HepG2 (cell line): ENCODE results near the gene SZRD1. TPM values are rescaled to one million over a fixed set of nuclear protein-coding genes. Genes with fewer than 3 reads are reported as not detected.

ENCODE experiments used
- ATAC-seq: fragments of 200-7000 bp; cut with Tn5 transposase; 3 replicates; pipeline ENCODE4 v1.9.1; 2020; ENCODE audit warnings: mild to moderate bottlenecking, moderate library complexity
- BruUV-seq: library from RNA; stranded (reverse); fragments of 400-500 nt; replicated peaks from 2 replicates; lab custom pipeline; 2021; lab: Mats Ljungman, UMichigan
- CTCF ChIA-PET: fragments of 300-600 bp; formaldehyde crosslinking; extraction: SDS; loops from one replicate; lab custom pipeline; 2021; ENCODE audit warnings: low total read pairs, inconsistent platforms, low intra/inter-chr PET ratio; lab: Yijun Ruan, JAX
- POLR2A ChIA-PET: fragments of 350-600 bp; sonication (Branson Sonifier 250); formaldehyde crosslinking; loops from one replicate; lab custom pipeline; 2020; ENCODE audit warnings: antibody characterized with exemption, inconsistent platforms; lab: Yijun Ruan, JAX
- DNase-seq: peaks from one replicate; pipeline ENCODE4 v3.0.0-alpha.2; 2015; ENCODE audit warnings: low spot score
- FAIRE-seq: peaks from 3 replicates; lab custom pipeline; 2011; peaks lifted over from hg19 to GRCh38; lab: Jason Lieb, UNC
- H2AFZ ChIP-seq: one replicate; pipeline ENCODE4 v1.6.1; 2011; ENCODE audit warnings: low read length, inconsistent platforms
- H3K27ac ChIP-seq: fragments of 300-600 bp; 3 replicates; pipeline ENCODE4 v1.8.0; 2011; ENCODE audit warnings: mixed run types, mild to moderate bottlenecking, mixed read lengths, low read length, inconsistent platforms; ENCODE audit not compliant: insufficient read depth; ENCODE audit errors: extremely low read length
- H3K27me3 ChIP-seq, 2 experiments: fragments of 200-600 bp in 1 of 2; 2 replicates in 1 of 2; 3 replicates in 1 of 2; pipeline versions ENCODE4 v1.6.0 to v1.8.0; 2011; ENCODE audit warnings: low read length in 2 of 2, mild to moderate bottlenecking in 2 of 2, moderate library complexity in 2 of 2, inconsistent platforms in 1 of 2; ENCODE audit not compliant: insufficient read depth in 2 of 2, control insufficient read depth in 1 of 2
- H3K36me3 ChIP-seq, 2 experiments: fragments of 200-600 bp in 1 of 2; replicated peaks in 1 of 2; 2 replicates in 1 of 2; 3 replicates in 1 of 2; pipeline versions ENCODE4 v1.5.1 to v1.8.0; 2011; ENCODE audit warnings: low read length in 2 of 2, inconsistent platforms in 1 of 2; ENCODE audit not compliant: insufficient read depth in 2 of 2, control insufficient read depth in 1 of 2
- H3K4me1 ChIP-seq: 2 replicates; pipeline ENCODE4 v1.5.1; 2012; ENCODE audit warnings: low read length, inconsistent platforms; ENCODE audit not compliant: insufficient read depth
- H3K4me2 ChIP-seq: 2 replicates; pipeline ENCODE4 v1.6.0; 2011; ENCODE audit warnings: low read depth, low read length, inconsistent platforms
- H3K4me3 ChIP-seq, 3 experiments: fragments of 200-600 bp in 1 of 3; sonication (generic), shearing (Covaris generic) in 1 of 3; replicated peaks in 1 of 3; 2 replicates each; pipeline ENCODE4 v1.5.1; 2011 to 2016; ENCODE audit warnings: low read length in 3 of 3, inconsistent platforms in 2 of 3, low read depth in 2 of 3, mild to moderate bottlenecking in 2 of 3, control low read depth in 1 of 3, mixed read lengths in 1 of 3; ENCODE audit not compliant: insufficient read depth in 1 of 3
- H3K79me2 ChIP-seq: one replicate; pipeline ENCODE4 v1.6.1; 2011; ENCODE audit warnings: low read length, inconsistent platforms; ENCODE audit not compliant: insufficient read depth
- H3K9ac ChIP-seq: 2 replicates; pipeline ENCODE4 v1.6.0; 2011; ENCODE audit warnings: mild to moderate bottlenecking, low read depth, low read length, inconsistent platforms; ENCODE audit not compliant: insufficient read depth
- H3K9me3 ChIP-seq: 2 replicates; pipeline ENCODE4 v1.5.1; 2012; ENCODE audit warnings: mild to moderate bottlenecking, low read length
- H4K20me1 ChIP-seq: 2 replicates; pipeline ENCODE4 v1.6.0; 2011; ENCODE audit warnings: inconsistent platforms, mild to moderate bottlenecking, low read length, moderate library complexity; ENCODE audit not compliant: insufficient read depth
- ATF7 ChIP-seq, 2 experiments: fragments of 450-650 bp in 1 of 2; sonication (generic) in 1 of 2; formaldehyde crosslinking in 1 of 2; IDR thresholded peaks; 2 replicates each; pipeline versions ENCODE4 v1.4.0 to v1.6.1; 2016 to 2020; ENCODE audit warnings: antibody characterized with exemption in 1 of 2, mild to moderate bottlenecking in 1 of 2, missing genetic modification reagents in 1 of 2
- CREB1 ChIP-seq, 2 experiments: fragments of 450-650 bp in 1 of 2; IDR thresholded peaks; 2 replicates each; pipeline ENCODE4 v1.6.1; 2016 to 2017; ENCODE audit warnings: control low read depth in 1 of 2, mild to moderate bottlenecking in 1 of 2, missing compliant biosample characterization in 1 of 2, missing genetic modification characterization in 1 of 2
- KAT8 ChIP-seq: IDR thresholded peaks from 2 replicates; pipeline ENCODE4 v1.6.1; 2016; ENCODE audit warnings: missing genetic modification reagents, missing compliant biosample characterization
- MXD1 ChIP-seq: sonication (generic); formaldehyde crosslinking; IDR thresholded peaks from 2 replicates; pipeline ENCODE4 v1.4.0; 2020; ENCODE audit warnings: mild to moderate bottlenecking, missing genetic modification reagents
- TBP ChIP-seq: sonication (generic); formaldehyde crosslinking; IDR thresholded peaks from 2 replicates; pipeline ENCODE4 v1.5.0; 2020; ENCODE audit warnings: missing genetic modification reagents
- ZKSCAN8 ChIP-seq: IDR thresholded peaks from 2 replicates; pipeline ENCODE4 v1.6.1; 2016; ENCODE audit warnings: borderline replicate concordance, missing genetic modification reagents, missing compliant biosample characterization
- ZNF749 ChIP-seq: sonication (generic); formaldehyde crosslinking; IDR thresholded peaks from 2 replicates; pipeline ENCODE4 v1.8.0; 2022; ENCODE audit warnings: mild to moderate bottlenecking, missing genetic modification reagents, moderate library complexity, borderline replicate concordance
- WGBS: methylation state at CpG from one replicate; pipeline ENCODE4 v1.1.6; 2017; ENCODE audit warnings: low lambda C conversion rate; 5-methylcytosine and 5-hydroxymethylcytosine counted together
- in situ Hi-C: cut with HindIII; loops from 2 replicates; pipeline ENCODE4 v1.10.0; 2017; ENCODE audit warnings: low pct_unique_long_range_greater_than_20kb; ENCODE audit not compliant: extremely low pct_ligation_motif_present
- intact Hi-C: fragments of 100-400 bp; cut with micrococcal nuclease; formaldehyde crosslinking; loops from one replicate; pipeline ENCODE4 v1.10.0; 2022; ENCODE audit not compliant: unreplicated experiment
- polyA plus RNA-seq, 8 experiments: library from polyadenylated mRNA; depleted of rRNA in 3 of 8; stranded (reverse) in 7 of 8; unstranded in 1 of 8; fragments of >200 nt; fragmentation: Illumina TruSeq in 4 of 8; extraction: Trizol in 4 of 8; gene quantifications; 2 replicates each; pipeline versions ENCODE4 v1.2.1 to v1.2.3, GENCODE V29; 2011 to 2016; ENCODE audit warnings: low read depth in 4 of 8, missing spikeins in 1 of 8, mixed read lengths in 1 of 8; ENCODE audit not compliant: insufficient read depth in 1 of 8
- total RNA-seq, 5 experiments: library from RNA; depleted of rRNA; stranded (reverse); fragments of >200 nt; fragmentation: Illumina TruSeq; extraction: Trizol; gene quantifications; 2 replicates each; pipeline ENCODE4 v1.2.3, GENCODE V29; 2016; ENCODE audit warnings: low read depth in 1 of 5
- TF ChIP-seq, protein P1 (sequence below): IDR thresholded peaks from 2 replicates; pipeline ENCODE4 v1.4.0; 2020; ENCODE audit warnings: mild to moderate bottlenecking, missing genetic modification reagents

Gene SZRD1
- total and polyA plus RNA-seq, 2 of the 13 experiments (the other 11 are each of a cell fraction or from before 2014, with no cell fraction given): 28.5 to 41.4 TPM

DNA sequence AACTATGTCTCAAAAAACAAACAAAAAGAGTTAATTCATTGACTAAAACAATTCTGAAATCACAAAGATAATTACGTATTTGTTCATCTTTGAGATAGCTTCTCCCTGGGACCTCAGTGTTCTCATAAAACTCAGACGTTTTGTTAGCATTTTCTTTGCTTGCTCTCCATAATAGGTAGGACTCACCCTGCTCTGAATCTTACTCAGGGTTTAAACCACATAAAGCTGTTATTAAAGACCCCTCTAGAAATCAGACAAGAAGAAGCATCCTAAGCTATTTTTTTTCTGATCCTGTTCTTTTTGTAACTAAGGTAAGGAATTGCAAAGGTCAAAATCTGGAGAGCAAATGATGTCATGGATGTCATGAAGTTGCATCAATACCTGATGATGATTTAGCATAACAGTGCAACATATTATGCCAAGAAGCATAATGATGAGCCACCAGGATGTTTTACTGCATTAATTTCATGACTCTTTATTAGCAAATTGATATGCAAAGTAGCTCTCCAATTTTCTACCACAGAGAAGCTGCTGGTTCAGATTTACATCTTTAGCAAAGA lies 17.1 kb upstream of the SZRD1 start:
- whole genome bisulfite sequencing: 82% methylated on average over 2 of the region's 2 CpGs
- CTCF ChIA-PET: no interaction called here
- Histone ChIP-seq H3K4me3 (peak overlapping the region in 1 of 3 experiments; percentile 92; a peak in 1 of 6 replicates), H3K27ac (no peak overlapping the region), H4K20me1 (peaks cover 14% of the 10 kb centered on the region), H3K9me3 (no peaks in the 10 kb centered on the region), H3K4me1 (peaks cover 37% of the 10 kb centered on the region), H3K9ac (no peak overlapping the region), H3K27me3 (no peaks in the 10 kb centered on the region; a peak in 1 of 5 replicates), H3K79me2 (peaks cover 65% of the 10 kb centered on the region), H2AFZ (no peak overlapping the region), H3K36me3 (no peaks in the 10 kb centered on the region; a peak in 2 of 5 replicates), H3K4me2 (peak overlapping the region; percentile 37)
- FAIRE-seq (no peak), ATAC-seq (no peak), DNase-seq (no peak)
- TF ChIP-seq CREB1 (IDR thresholded peaks at IDR 0.05) (0 out of 2 replicates have a peak, but pooled peaks have one; percentile 17), CREB1 (CRISPR knock-in tag; IDR thresholded peaks at IDR 0.05) (no peak), ZKSCAN8 (CRISPR knock-in tag) (no peak), ZNF749 (CRISPR knock-in tag) (no peak), MXD1 (CRISPR knock-in tag) (no peak), KAT8 (no peak), TBP (no peak), ATF7 (IDR thresholded peaks at IDR 0.05) (peak; percentile 58; the same call in 1 of the 2 replicates), ATF7 (CRISPR knock-in tag; IDR thresholded peaks at IDR 0.05) (no peak)
- TF ChIP-seq, protein P1, sequence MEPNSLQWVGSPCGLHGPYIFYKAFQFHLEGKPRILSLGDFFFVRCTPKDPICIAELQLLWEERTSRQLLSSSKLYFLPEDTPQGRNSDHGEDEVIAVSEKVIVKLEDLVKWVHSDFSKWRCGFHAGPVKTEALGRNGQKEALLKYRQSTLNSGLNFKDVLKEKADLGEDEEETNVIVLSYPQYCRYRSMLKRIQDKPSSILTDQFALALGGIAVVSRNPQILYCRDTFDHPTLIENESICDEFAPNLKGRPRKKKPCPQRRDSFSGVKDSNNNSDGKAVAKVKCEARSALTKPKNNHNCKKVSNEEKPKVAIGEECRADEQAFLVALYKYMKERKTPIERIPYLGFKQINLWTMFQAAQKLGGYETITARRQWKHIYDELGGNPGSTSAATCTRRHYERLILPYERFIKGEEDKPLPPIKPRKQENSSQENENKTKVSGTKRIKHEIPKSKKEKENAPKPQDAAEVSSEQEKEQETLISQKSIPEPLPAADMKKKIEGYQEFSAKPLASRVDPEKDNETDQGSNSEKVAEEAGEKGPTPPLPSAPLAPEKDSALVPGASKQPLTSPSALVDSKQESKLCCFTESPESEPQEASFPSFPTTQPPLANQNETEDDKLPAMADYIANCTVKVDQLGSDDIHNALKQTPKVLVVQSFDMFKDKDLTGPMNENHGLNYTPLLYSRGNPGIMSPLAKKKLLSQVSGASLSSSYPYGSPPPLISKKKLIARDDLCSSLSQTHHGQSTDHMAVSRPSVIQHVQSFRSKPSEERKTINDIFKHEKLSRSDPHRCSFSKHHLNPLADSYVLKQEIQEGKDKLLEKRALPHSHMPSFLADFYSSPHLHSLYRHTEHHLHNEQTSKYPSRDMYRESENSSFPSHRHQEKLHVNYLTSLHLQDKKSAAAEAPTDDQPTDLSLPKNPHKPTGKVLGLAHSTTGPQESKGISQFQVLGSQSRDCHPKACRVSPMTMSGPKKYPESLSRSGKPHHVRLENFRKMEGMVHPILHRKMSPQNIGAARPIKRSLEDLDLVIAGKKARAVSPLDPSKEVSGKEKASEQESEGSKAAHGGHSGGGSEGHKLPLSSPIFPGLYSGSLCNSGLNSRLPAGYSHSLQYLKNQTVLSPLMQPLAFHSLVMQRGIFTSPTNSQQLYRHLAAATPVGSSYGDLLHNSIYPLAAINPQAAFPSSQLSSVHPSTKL: no peak
- BruUV-seq: no TSS peak
- in situ Hi-C loops (no loop called here), intact Hi-C loops (no loop called here)
- POLR2A ChIA-PET: interaction anchor here (0.7 kb wide), 1 partner anchor 17 kb away, joined by 4 read pairs; the partner anchor contains the start of gene SZRD1
